Measurements from ENCODE around the gene FYTTD1.

The FYTTD1 gene

GRCh38 chr3:197807969-197808587, 58.4 kb downstream of the FYTTD1 start:
- Histone ChIP-seq H3K9ac (ENCODE audit: low read length) (peak overlapping the region; percentile 86), H3K23ac (ENCODE audit: low read length in 2 of 2) (no peak overlapping the region)
- 89% methylated on average over 4 of the region's 4 CpGs for WGBS

GRCh38 chr3:197809356-197810020, 59.8 kb downstream of the FYTTD1 start:
- H3K4me3 ChIP-seq (ENCODE audit: insufficient read depth in 1 of 2, low read depth in 1 of 2, low read length in 2 of 2) = peak overlapping the region in 1 of 2 experiments; percentile 56
- H3K27me3 ChIP-seq (ENCODE audit: control insufficient read depth in 1 of 2, insufficient read depth in 1 of 2, low read length in 2 of 2) = no peaks in the 10 kb centered on the region
- no peak overlapping the region for H2BK120ac ChIP-seq (ENCODE audit: low read depth, low read length)
- H4K91ac ChIP-seq (ENCODE audit: low read length) = no peak overlapping the region
- H2BK12ac ChIP-seq (ENCODE audit: low read length in 2 of 2) = no peak overlapping the region
- peak; percentile 70 for DNase-seq
- no peak overlapping the region for H2AK5ac ChIP-seq (ENCODE audit: low read length, severe bottlenecking)
- no peak overlapping the region for H3K14ac ChIP-seq (ENCODE audit: low read length in 2 of 2)
- H3K9me3 ChIP-seq (ENCODE audit: control insufficient read depth, low read length) = no peaks in the 10 kb centered on the region
- H2BK15ac ChIP-seq (ENCODE audit: low read depth, poor library complexity, severe bottlenecking) = no peak overlapping the region
- H3K18ac ChIP-seq (ENCODE audit: low read depth in 1 of 2, low read length in 2 of 2) = no peak overlapping the region
- H2AFZ ChIP-seq (ENCODE audit: low read depth, low read length) = no peak overlapping the region
- H3K9ac ChIP-seq (ENCODE audit: low read length) = peak overlapping the region; percentile 86
- H3K79me1 ChIP-seq (replicated peaks; ENCODE audit: low read length, poor library complexity, severe bottlenecking) = peaks cover 17% of the 10 kb centered on the region
- WGBS = 100% methylated on average over 1 of the region's 2 CpGs
- H3K27ac ChIP-seq (ENCODE audit: low read length, poor library complexity, severe bottlenecking) = no peak overlapping the region
- peaks cover 9% of the 10 kb centered on the region for H3K4me1 ChIP-seq (ENCODE audit: control insufficient read depth, insufficient read depth, low read depth, low read length)
- no peak overlapping the region for H3K4me2 ChIP-seq (ENCODE audit: low read length, poor library complexity, severe bottlenecking)
- no peak overlapping the region for H2BK5ac ChIP-seq (ENCODE audit: low read depth, low read length, poor library complexity, severe bottlenecking)
- H3K36me3 ChIP-seq (ENCODE audit: control insufficient read depth in 1 of 2, insufficient read depth in 2 of 2, low read depth in 1 of 2, low read length in 2 of 2) = no peaks in the 10 kb centered on the region
- H3K4ac ChIP-seq (ENCODE audit: low read depth in 1 of 2, low read length in 2 of 2) = no peak overlapping the region
- H4K8ac ChIP-seq (ENCODE audit: low read length) = no peak overlapping the region
- no peak overlapping the region for H3K23ac ChIP-seq (ENCODE audit: low read length in 2 of 2)

More at GRCh38 chr3:197807969-197808587, 58.4 kb downstream of the FYTTD1 start:
- Histone ChIP-seq H3K4me1 (ENCODE audit: control insufficient read depth, insufficient read depth, low read depth, low read length) (peaks cover 9% of the 10 kb centered on the region), H3K9me3 (ENCODE audit: control insufficient read depth, low read length) (no peaks in the 10 kb centered on the region), H3K27me3 (ENCODE audit: control insufficient read depth in 1 of 2, insufficient read depth in 1 of 2, low read length in 2 of 2) (no peaks in the 10 kb centered on the region), H2BK15ac (ENCODE audit: low read depth, poor library complexity, severe bottlenecking) (no peak overlapping the region), H2AK5ac (ENCODE audit: low read length, severe bottlenecking) (no peak overlapping the region), H3K27ac (ENCODE audit: low read length, poor library complexity, severe bottlenecking) (no peak overlapping the region), H3K4me2 (ENCODE audit: low read length, poor library complexity, severe bottlenecking) (no peak overlapping the region), H3K14ac (ENCODE audit: low read length in 2 of 2) (no peak overlapping the region), H3K18ac (ENCODE audit: low read depth in 1 of 2, low read length in 2 of 2) (peak overlapping the region; percentile 16 to 43), H4K8ac (ENCODE audit: low read length) (no peak overlapping the region), H2BK12ac (ENCODE audit: low read length in 2 of 2) (no peak overlapping the region), H2BK5ac (ENCODE audit: low read depth, low read length, poor library complexity, severe bottlenecking) (no peak overlapping the region), H4K91ac (ENCODE audit: low read length) (no peak overlapping the region), H3K4me3 (ENCODE audit: insufficient read depth in 1 of 2, low read depth in 1 of 2, low read length in 2 of 2) (peak overlapping the region in 1 of 2 experiments; percentile 13), H2AFZ (ENCODE audit: low read depth, low read length) (no peak overlapping the region), H2BK120ac (ENCODE audit: low read depth, low read length) (no peak overlapping the region), H3K36me3 (ENCODE audit: control insufficient read depth in 1 of 2, insufficient read depth in 2 of 2, low read depth in 1 of 2, low read length in 2 of 2) (no peaks in the 10 kb centered on the region), H3K4ac (ENCODE audit: low read depth in 1 of 2, low read length in 2 of 2) (no peak overlapping the region), H3K79me1 (replicated peaks; ENCODE audit: low read length, poor library complexity, severe bottlenecking) (peaks cover 11% of the 10 kb centered on the region)
- DNase-seq = peak; percentile 64

GRCh38 chr3:197810901-197811300, 61.2 kb downstream of the FYTTD1 start:
- H3K18ac ChIP-seq (ENCODE audit: low read depth in 1 of 2, low read length in 2 of 2) = no peak overlapping the region
- peak overlapping the region; percentile 86 for H3K9ac ChIP-seq (ENCODE audit: low read length)
- no peaks in the 10 kb centered on the region for H3K9me3 ChIP-seq (ENCODE audit: control insufficient read depth, low read length)
- no peak overlapping the region for H2BK5ac ChIP-seq (ENCODE audit: low read depth, low read length, poor library complexity, severe bottlenecking)
- H2AFZ ChIP-seq (ENCODE audit: low read depth, low read length) = no peak overlapping the region
- H2AK5ac ChIP-seq (ENCODE audit: low read length, severe bottlenecking) = no peak overlapping the region
- no peaks in the 10 kb centered on the region for H3K27me3 ChIP-seq (ENCODE audit: control insufficient read depth in 1 of 2, insufficient read depth in 1 of 2, low read length in 2 of 2)
- H3K23ac ChIP-seq (ENCODE audit: low read length in 2 of 2) = no peak overlapping the region
- no peak overlapping the region for H2BK15ac ChIP-seq (ENCODE audit: low read depth, poor library complexity, severe bottlenecking)
- no peak overlapping the region for H3K4me3 ChIP-seq (ENCODE audit: insufficient read depth in 1 of 2, low read depth in 1 of 2, low read length in 2 of 2)
- no peak overlapping the region for H4K91ac ChIP-seq (ENCODE audit: low read length)
- 58% methylated on average over 3 of the region's 6 CpGs for WGBS
- H2BK12ac ChIP-seq (ENCODE audit: low read length in 2 of 2) = no peak overlapping the region
- H4K8ac ChIP-seq (ENCODE audit: low read length) = no peak overlapping the region
- DNase-seq = peak; percentile 52
- no peaks in the 10 kb centered on the region for H3K36me3 ChIP-seq (ENCODE audit: control insufficient read depth in 1 of 2, insufficient read depth in 2 of 2, low read depth in 1 of 2, low read length in 2 of 2)
- H3K14ac ChIP-seq (ENCODE audit: low read length in 2 of 2) = no peak overlapping the region
- H3K79me1 ChIP-seq (replicated peaks; ENCODE audit: low read length, poor library complexity, severe bottlenecking) = peaks cover 14% of the 10 kb centered on the region
- H3K4ac ChIP-seq (ENCODE audit: low read depth in 1 of 2, low read length in 2 of 2) = no peak overlapping the region
- no peak overlapping the region for H2BK120ac ChIP-seq (ENCODE audit: low read depth, low read length)
- H3K4me1 ChIP-seq (ENCODE audit: control insufficient read depth, insufficient read depth, low read depth, low read length) = peaks cover 9% of the 10 kb centered on the region
- H3K4me2 ChIP-seq (ENCODE audit: low read length, poor library complexity, severe bottlenecking) = no peak overlapping the region
- H3K27ac ChIP-seq (ENCODE audit: low read length, poor library complexity, severe bottlenecking) = no peak overlapping the region

GRCh38 chr3:197811343-197811742, 61.7 kb downstream of the FYTTD1 start:
- DNase-seq = peak; percentile 84
- H3K9ac ChIP-seq (ENCODE audit: low read length) = peak overlapping the region; percentile 86
- no peak overlapping the region for H3K14ac ChIP-seq (ENCODE audit: low read length in 2 of 2)
- no peak overlapping the region for H2AFZ ChIP-seq (ENCODE audit: low read depth, low read length)
- H3K9me3 ChIP-seq (ENCODE audit: control insufficient read depth, low read length) = no peaks in the 10 kb centered on the region
- H4K8ac ChIP-seq (ENCODE audit: low read length) = no peak overlapping the region
- H3K79me1 ChIP-seq (replicated peaks; ENCODE audit: low read length, poor library complexity, severe bottlenecking) = peaks cover 14% of the 10 kb centered on the region
- H2BK12ac ChIP-seq (ENCODE audit: low read length in 2 of 2) = no peak overlapping the region
- no peak overlapping the region for H3K4me3 ChIP-seq (ENCODE audit: insufficient read depth in 1 of 2, low read depth in 1 of 2, low read length in 2 of 2)
- 96% methylated on average over 3 of the region's 3 CpGs for WGBS
- no peaks in the 10 kb centered on the region for H3K27me3 ChIP-seq (ENCODE audit: control insufficient read depth in 1 of 2, insufficient read depth in 1 of 2, low read length in 2 of 2)
- H2AK5ac ChIP-seq (ENCODE audit: low read length, severe bottlenecking) = no peak overlapping the region
- H3K27ac ChIP-seq (ENCODE audit: low read length, poor library complexity, severe bottlenecking) = no peak overlapping the region
- no peak overlapping the region for H2BK5ac ChIP-seq (ENCODE audit: low read depth, low read length, poor library complexity, severe bottlenecking)
- H3K4ac ChIP-seq (ENCODE audit: low read depth in 1 of 2, low read length in 2 of 2) = no peak overlapping the region
- H4K91ac ChIP-seq (ENCODE audit: low read length) = no peak overlapping the region
- peaks cover 0 to under 1% of the 10 kb centered on the region in 2 experiments for H3K36me3 ChIP-seq (ENCODE audit: control insufficient read depth in 1 of 2, insufficient read depth in 2 of 2, low read depth in 1 of 2, low read length in 2 of 2)
- no peak overlapping the region for H3K18ac ChIP-seq (ENCODE audit: low read depth in 1 of 2, low read length in 2 of 2)
- no peak overlapping the region for H3K23ac ChIP-seq (ENCODE audit: low read length in 2 of 2)
- H2BK120ac ChIP-seq (ENCODE audit: low read depth, low read length) = no peak overlapping the region
- H3K4me2 ChIP-seq (ENCODE audit: low read length, poor library complexity, severe bottlenecking) = no peak overlapping the region
- no peak overlapping the region for H2BK15ac ChIP-seq (ENCODE audit: low read depth, poor library complexity, severe bottlenecking)
- H3K4me1 ChIP-seq (ENCODE audit: control insufficient read depth, insufficient read depth, low read depth, low read length) = peaks cover 9% of the 10 kb centered on the region
